ENCODE measurements around the gene UBE2L5. TPM values are rescaled to one million over a fixed set of nuclear protein-coding genes. Genes with fewer than 3 reads are reported as not detected.

The UBE2L5 gene
- total RNA-seq (under 1 TPM in 1 of 2 experiments, not detected in 1; 0.11 TPM), total RNA-seq (0 to 0.57 (median 0.11) reads per million in 172 experiments)
- polyA plus RNA-seq (2013, experiment 1 of 2), result 0.32 TPM
- 0.52 TPM for polyA plus RNA-seq (2013, experiment 2 of 2)

DNA sequence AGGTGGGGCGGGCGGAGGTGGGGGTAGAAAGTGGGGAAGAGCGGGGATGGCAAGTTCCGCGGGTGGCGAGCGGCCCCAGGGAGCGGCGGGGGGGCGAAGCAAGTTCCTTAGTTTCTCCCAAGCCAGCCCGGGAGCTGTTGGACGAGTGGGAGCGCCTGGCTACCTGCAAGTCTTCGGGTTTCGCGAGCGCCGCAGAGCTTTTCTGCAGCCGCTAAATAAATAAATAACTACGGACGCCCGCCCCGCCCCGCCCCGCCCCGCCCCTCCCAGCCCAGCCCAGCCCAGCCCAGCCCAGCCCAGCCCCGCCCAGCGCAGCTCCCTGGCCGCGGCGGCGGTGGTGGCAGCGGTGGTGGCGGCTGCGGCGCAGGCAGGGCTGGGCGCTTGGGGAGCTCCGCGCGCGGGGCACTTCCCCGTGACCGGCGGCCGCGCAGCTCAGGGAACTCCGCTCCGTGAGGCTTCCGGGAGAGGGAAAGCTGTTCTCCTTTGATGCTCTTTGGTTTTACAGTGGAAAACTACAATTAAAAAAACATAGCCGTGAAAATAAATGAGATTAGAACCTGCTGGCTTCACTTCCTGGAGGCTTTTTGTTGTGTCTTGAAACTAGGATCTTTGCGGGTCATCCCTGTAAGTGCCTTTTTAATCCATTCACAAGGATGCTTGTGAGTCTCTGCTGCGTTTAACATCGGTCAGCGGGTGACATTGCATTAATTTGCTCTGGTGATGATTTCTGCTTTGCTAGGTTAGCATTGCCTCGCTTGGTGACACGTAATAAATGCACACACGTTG, at the start of gene UBE2L5:
TSS of gene UBE2L5 (plus strand) at position 440 of the 786 bp plus-strand sequence. CDS start 5,498 bp downstream, outside the sequence.
- ChIA-PET POLR2A (interaction anchor here (0.7 to 2.9 kb wide), 15 partner anchors 8 to 195 kb away, joined by 3 to 16 read pairs (median 5); partner anchors contain the start of genes HMGB1, KATNAL1 and USPL1), CTCF (no interaction called here)
- Mint-ChIP-seq H3K9me3 (no peaks in the 10 kb centered on the region), H3K36me3 (ENCODE audit: low read depth) (no peaks in the 10 kb centered on the region), H3K4me3 (peak within 1 kb of the TSS; percentile 91), H3K27ac (peak within 1 kb of the TSS; percentile 83), H3K4me1 (ENCODE audit: low read depth) (peaks cover 26% of the 10 kb centered on the region), H3K27me3 (no peaks in the 10 kb centered on the region)
- peaks cover 12% of the 10 kb centered on the region for H3K4me1 ChIP-seq (ENCODE audit: insufficient read depth, low read length)
- no peaks in the 10 kb centered on the region for H3K36me3 ChIP-seq (ENCODE audit: insufficient read depth, low read length)
- TF ChIP-seq CTCF (IDR thresholded peaks at IDR 0.05), result no peak
- peak within 1 kb of the TSS; percentile 60 for H3K4me3 ChIP-seq (ENCODE audit: low read length)
- H3K27ac ChIP-seq (ENCODE audit: low read depth in 1 of 2, low read length in 2 of 2), result peak within 1 kb of the TSS in 1 of 2 donors; percentile 46
- intact Hi-C loops (cut with DNase I, micrococcal nuclease), result loop anchor here (2.0 to 5.0 kb wide), 3 partner anchors 13 to 45 kb away; no protein-coding TSS in a partner anchor
- peak; percentile 93 for ATAC-seq (ENCODE audit: poor library complexity)
- DNase-seq, result peak in 13 of 14 experiments; percentile 40 to 88 (median 60)
- no peaks in the 10 kb centered on the region for H3K9me3 ChIP-seq (ENCODE audit: control insufficient read depth in 1 of 2, insufficient read depth in 1 of 2, low read length in 2 of 2)
- H3K27me3 ChIP-seq (ENCODE audit: control insufficient read depth in 1 of 2, insufficient read depth in 2 of 2, low read length in 2 of 2), result no peaks in the 10 kb centered on the region

GRCh38 chr13:30373727-30374126, 48.6 kb upstream of the UBE2L5 start:
- Mint-ChIP-seq H3K27ac (peak overlapping the region; percentile 93), H3K4me3 (peak overlapping the region; percentile 84), H3K9me3 (no peaks in the 10 kb centered on the region), H3K4me1 (ENCODE audit: low read depth) (peaks cover 97% of the 10 kb centered on the region), H3K27me3 (no peaks in the 10 kb centered on the region), H3K36me3 (ENCODE audit: low read depth) (peaks cover 25% of the 10 kb centered on the region)
- Histone ChIP-seq H3K4me1 (ENCODE audit: insufficient read depth, low read length) (peaks cover 100% of the 10 kb centered on the region), H3K27ac (ENCODE audit: low read depth in 1 of 2, low read length in 2 of 2) (peak overlapping the region; percentile 69 to 79), H3K27me3 (ENCODE audit: control insufficient read depth in 1 of 2, insufficient read depth in 2 of 2, low read length in 2 of 2) (no peaks in the 10 kb centered on the region), H3K9me3 (ENCODE audit: control insufficient read depth in 1 of 2, insufficient read depth in 1 of 2, low read length in 2 of 2) (no peaks in the 10 kb centered on the region), H3K36me3 (ENCODE audit: insufficient read depth, low read length) (peaks cover 20% of the 10 kb centered on the region), H3K4me3 (ENCODE audit: low read length) (peak overlapping the region; percentile 47)
- ATAC-seq (ENCODE audit: poor library complexity) (no peak), DNase-seq (peak in 6 of 14 experiments; percentile 19 to 78 (median 52))
- POLR2A ChIA-PET, result interaction anchor here (0.9 to 7.0 kb wide), 13 partner anchors 10 to 243 kb away, joined by 3 to 254 read pairs (median 11); partner anchors contain the start of genes HMGB1, KATNAL1 and USPL1
- intact Hi-C loops (cut with DNase I, micrococcal nuclease), result loop anchor here in 1 of 2 experiments (2.0 to 10.0 kb wide), 4 partner anchors 201 to 369 kb away; partner anchors contain the start of gene USPL1
- no peak for TF ChIP-seq CTCF (IDR thresholded peaks at IDR 0.05)
- CTCF ChIA-PET, result interaction anchor here (1.1 to 5.1 kb wide), 9 partner anchors 16 to 90 kb away, joined by 3 to 51 read pairs (median 4); partner anchors contain the start of gene KATNAL1

DNA sequence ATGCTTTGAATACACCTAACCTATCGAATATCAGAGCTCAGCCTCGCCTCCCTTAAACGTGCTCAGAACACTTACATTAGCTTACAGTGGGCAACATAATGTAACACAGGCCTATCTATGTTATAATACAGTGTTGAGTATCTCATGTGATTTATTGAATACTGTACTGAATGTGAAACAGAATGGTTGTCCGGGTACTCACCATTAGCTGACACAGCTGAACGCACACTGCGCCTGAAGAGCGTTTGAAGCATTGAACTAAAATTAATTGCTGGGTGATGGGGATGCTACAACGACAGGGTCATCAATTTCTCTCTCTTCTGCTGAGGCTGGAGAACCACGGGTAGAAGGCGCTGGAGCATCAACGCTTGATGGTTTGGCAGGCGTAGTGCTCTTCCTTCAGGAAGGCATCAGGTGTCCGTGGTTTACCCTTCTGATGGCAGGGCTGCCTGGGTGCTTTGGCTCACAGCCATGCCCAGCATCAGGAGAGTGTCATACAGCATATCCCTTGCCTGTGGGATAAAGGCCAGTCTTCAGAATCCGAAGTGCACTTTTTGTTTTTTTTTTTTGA, 46.9 kb upstream of the UBE2L5 start:
- peaks cover 6% of the 10 kb centered on the region for H3K36me3 ChIP-seq (ENCODE audit: insufficient read depth, low read length)
- peak overlapping the region; percentile 67 to 69 for H3K27ac ChIP-seq (ENCODE audit: low read depth in 1 of 2, low read length in 2 of 2)
- H3K4me1 Mint-ChIP-seq (ENCODE audit: low read depth), result peaks cover 97% of the 10 kb centered on the region
- intact Hi-C loops (cut with DNase I, micrococcal nuclease), result loop anchor here in 1 of 2 experiments (10.0 kb wide), 1 partner anchor 199 kb away; no protein-coding TSS in a partner anchor
- peaks cover 13% of the 10 kb centered on the region for H3K36me3 Mint-ChIP-seq (ENCODE audit: low read depth)
- no peaks in the 10 kb centered on the region for H3K9me3 Mint-ChIP-seq
- ChIA-PET POLR2A (interaction anchor here (1.2 to 7.0 kb wide), 17 partner anchors 9 to 242 kb away, joined by 3 to 254 read pairs (median 11); partner anchors contain the start of genes HMGB1, KATNAL1, UBE2L5 and USPL1), CTCF (interaction anchor here (0.7 to 5.1 kb wide), 12 partner anchors 11 to 365 kb away, joined by 3 to 51 read pairs (median 6); partner anchors contain the start of genes HMGB1 and KATNAL1)
- no peaks in the 10 kb centered on the region for H3K9me3 ChIP-seq (ENCODE audit: control insufficient read depth in 1 of 2, insufficient read depth in 1 of 2, low read length in 2 of 2)
- ATAC-seq (ENCODE audit: poor library complexity) (no peak), DNase-seq (peak in 3 of 14 experiments; percentile 21 to 26 (median 25))
- H3K27me3 ChIP-seq (ENCODE audit: control insufficient read depth in 1 of 2, insufficient read depth in 2 of 2, low read length in 2 of 2), result no peaks in the 10 kb centered on the region
- no peak for TF ChIP-seq CTCF (IDR thresholded peaks at IDR 0.05)
- H3K4me3 ChIP-seq (ENCODE audit: low read length), result peak overlapping the region; percentile 47
- peak overlapping the region; percentile 84 for H3K4me3 Mint-ChIP-seq
- H3K27ac Mint-ChIP-seq, result peak overlapping the region; percentile 93
- no peaks in the 10 kb centered on the region for H3K27me3 Mint-ChIP-seq
- peaks cover 87% of the 10 kb centered on the region for H3K4me1 ChIP-seq (ENCODE audit: insufficient read depth, low read length)

Measured in CD4-positive, alpha-beta T cell (primary cell).